GM21576 (cell line): ENCODE data around the gene CCDC34.

Source experiments
- ATAC-seq: cut with Tn5 transposase; IDR thresholded peaks from one replicate; pipeline ENCODE4 v1.9.1; 2021; ENCODE audit warnings: mild to moderate bottlenecking, moderate library complexity; ENCODE audit not compliant: unreplicated experiment

Gene CCDC34

DNA sequence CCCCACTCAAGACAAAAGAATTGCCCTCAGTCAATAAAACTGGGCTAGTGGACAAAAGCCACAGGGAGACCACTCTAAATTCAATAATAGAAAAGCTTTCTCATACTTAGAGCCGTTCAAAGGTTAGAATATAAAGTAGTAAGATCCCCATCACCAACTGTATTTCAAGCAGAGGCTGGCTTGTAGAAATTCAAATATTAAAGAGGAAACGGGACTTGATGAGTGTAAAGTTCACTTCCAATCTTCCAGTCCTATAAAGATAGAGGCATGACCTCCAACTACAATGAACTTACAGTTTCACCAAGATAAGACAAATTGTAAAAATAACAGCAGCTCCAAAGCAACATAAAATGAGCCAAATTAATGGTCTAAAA is 70.4 kb downstream of the CCDC34 start:
- no peak for ATAC-seq

DNA sequence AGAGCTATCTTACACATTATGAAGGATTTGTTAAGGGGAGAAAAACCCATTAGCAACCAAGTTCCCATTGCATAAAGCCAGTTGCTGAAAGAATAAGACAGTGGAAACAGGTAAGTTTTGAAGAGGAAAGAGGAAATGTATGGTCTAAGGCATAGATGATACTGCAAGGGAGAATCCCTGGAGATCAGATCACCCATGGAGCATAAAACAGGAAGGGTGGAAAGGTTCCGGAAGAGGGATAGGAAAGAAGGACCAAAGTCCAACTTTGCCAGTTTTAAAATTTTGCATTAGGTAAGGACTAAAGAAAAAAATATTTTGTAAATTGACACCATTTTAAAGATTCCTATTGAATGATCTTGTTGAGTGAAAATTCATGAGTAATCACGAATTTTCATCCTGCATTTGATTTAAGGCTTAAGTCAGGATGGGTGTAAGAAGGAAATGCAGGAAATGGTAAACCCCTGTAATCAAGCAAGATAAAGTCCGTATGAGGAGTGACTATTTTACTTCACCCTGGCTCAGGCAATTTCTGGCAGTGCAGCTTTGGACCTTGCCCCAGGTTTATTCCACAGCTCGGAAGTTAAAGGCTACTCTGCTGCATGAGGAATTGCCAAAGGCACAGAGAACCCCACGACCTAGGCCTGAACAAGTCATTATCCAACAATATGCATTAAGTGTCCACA is 70.9 kb downstream of the CCDC34 start:
- ATAC-seq, result no peak

DNA sequence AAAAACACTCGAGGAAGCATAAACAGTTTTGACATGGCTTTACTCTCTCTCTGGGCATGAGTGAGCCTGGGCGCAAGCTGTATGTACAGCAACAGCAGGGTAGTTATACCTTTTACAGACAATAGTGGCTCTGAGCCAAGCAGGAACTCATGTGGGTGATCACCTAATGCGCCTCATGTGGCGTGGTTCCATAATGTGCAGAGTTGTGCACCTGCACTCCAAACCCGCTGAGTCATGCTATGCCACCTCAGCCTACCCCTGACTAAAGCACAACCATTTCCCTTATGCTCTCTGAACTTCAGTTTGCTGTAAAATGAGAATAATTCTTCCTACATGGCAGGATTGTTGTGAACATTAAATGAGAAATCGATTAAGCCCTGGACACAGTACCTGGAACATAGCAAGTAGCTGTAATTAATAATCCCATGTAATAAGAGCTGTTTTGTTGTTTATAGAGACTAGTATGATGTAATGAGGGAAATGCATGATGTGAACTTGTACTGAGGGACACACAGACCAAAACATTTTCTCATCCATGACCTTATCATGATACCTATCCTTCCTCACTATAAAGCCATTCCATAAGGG is 71.6 kb downstream of the CCDC34 start:
- ATAC-seq, result no peak

DNA sequence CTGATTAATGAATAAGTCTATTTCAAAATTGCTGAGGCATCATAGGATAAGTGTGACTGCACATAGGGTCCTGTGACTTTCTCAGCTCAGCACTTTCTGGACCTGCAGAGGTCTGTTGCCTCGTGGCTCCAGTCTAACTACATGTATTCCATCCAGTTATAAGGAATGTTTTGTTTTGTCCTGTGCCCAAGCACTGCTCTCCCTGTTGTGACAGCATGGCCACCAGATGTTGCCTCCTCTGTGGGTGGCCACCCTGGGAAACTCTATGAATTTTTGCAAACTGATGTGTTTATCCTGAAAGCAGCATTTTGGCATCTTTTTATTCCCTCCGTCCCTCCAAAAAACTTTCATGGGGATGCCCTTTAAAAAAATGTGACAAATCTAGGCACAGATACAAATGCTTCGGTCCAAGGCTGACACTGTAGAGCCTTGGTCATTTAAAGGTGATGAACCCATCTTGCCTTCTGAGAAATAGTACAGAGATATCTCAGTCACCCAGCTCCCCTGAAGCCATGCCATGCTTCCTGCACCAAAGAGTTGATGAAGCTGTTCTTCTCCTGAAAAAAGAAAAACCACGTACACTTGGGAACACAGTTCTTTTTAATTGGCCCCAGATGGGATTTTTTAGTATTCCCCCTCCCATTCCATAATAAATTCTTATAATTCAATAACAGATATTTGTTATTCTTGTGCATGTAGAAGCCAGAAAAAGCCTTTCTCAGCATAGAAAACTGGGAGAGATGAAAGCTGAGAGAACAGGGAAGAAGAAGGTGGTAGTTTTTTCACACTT is 72.6 kb downstream of the CCDC34 start:
- no peak for ATAC-seq
